HFFc6 (cell line): ENCODE results near the gene LRRN3. TPM values are rescaled to one million over a fixed set of nuclear protein-coding genes. Genes with fewer than 3 reads are reported as not detected.

Experiments used
- DNase-seq: peaks from one replicate; pipeline ENCODE4 v3.0.0-alpha.2; 2018
- H3K27ac Mint-ChIP-seq: 2 replicates; pipeline ENCODE4 v1.8.0; 2020; ENCODE audit warnings: mild to moderate bottlenecking, mixed read lengths
- H3K27me3 Mint-ChIP-seq: 2 replicates; pipeline ENCODE4 v1.8.0; 2021; ENCODE audit warnings: mild to moderate bottlenecking, moderate library complexity, mixed read lengths; ENCODE audit not compliant: insufficient read depth
- H3K36me3 Mint-ChIP-seq: 2 replicates; pipeline ENCODE4 v1.8.0; 2021; ENCODE audit warnings: low read depth, mixed read lengths
- H3K4me1 Mint-ChIP-seq: 2 replicates; pipeline ENCODE4 v1.8.0; 2020; ENCODE audit warnings: low read depth, mixed read lengths
- H3K4me3 Mint-ChIP-seq: 2 replicates; pipeline ENCODE4 v1.8.0; 2020; ENCODE audit warnings: mild to moderate bottlenecking, moderate library complexity, mixed read lengths
- H3K9me3 Mint-ChIP-seq: 2 replicates; pipeline ENCODE4 v1.8.0; 2020; ENCODE audit warnings: mild to moderate bottlenecking, mixed read lengths
- CTCF ChIP-seq: fragments of 200-600 bp; sonication (generic); IDR thresholded peaks from 2 replicates; pipeline ENCODE4 v1.5.0; 2021; ENCODE audit warnings: antibody characterized with exemption, mild to moderate bottlenecking
- total RNA-seq, 6 experiments: library from RNA; stranded (reverse); fragmentation: NEBNext Ultra II Directional; extraction: Animal tissue kit (Norgen Biotek cat#: 25700); gene quantifications; 2 replicates in 1 of 6; 3 replicates in 5 of 6; pipeline ENCODE4 v1.2.3, GENCODE V29; 2021

The LRRN3 gene
- total RNA-seq, 6 experiments from 2014 or later: 13.7 to 42.0 (median 35.5) TPM

GRCh38 chr7:111162692-111163091 lies 71.8 kb downstream of the LRRN3 start:
- no peak for DNase-seq
- H3K4me1 Mint-ChIP-seq: peaks cover 41% of the 10 kb centered on the region
- TF ChIP-seq CTCF: no peak

GRCh38 chr7:111164442-111164841 lies 73.5 kb downstream of the LRRN3 start:
- no peak for DNase-seq
- no peaks in the 10 kb centered on the region for H3K9me3 Mint-ChIP-seq
- no peak for TF ChIP-seq CTCF
- peaks cover 34% of the 10 kb centered on the region for H3K4me1 Mint-ChIP-seq
- H3K4me3 Mint-ChIP-seq: no peak overlapping the region
- peaks cover 5% of the 10 kb centered on the region; the same call in 1 of the 2 replicates for H3K36me3 Mint-ChIP-seq
- no peak overlapping the region for H3K27ac Mint-ChIP-seq
- no peaks in the 10 kb centered on the region; the same call in 1 of the 2 replicates for H3K27me3 Mint-ChIP-seq

More at GRCh38 chr7:111162692-111163091, 71.8 kb downstream of the LRRN3 start:
- H3K27ac Mint-ChIP-seq: no peak overlapping the region
- no peak overlapping the region for H3K4me3 Mint-ChIP-seq
- peaks cover 5% of the 10 kb centered on the region; the same call in 1 of the 2 replicates for H3K36me3 Mint-ChIP-seq
- H3K27me3 Mint-ChIP-seq: no peaks in the 10 kb centered on the region; the same call in 1 of the 2 replicates
- no peaks in the 10 kb centered on the region for H3K9me3 Mint-ChIP-seq

GRCh38 chr7:111168182-111168581 lies 77.3 kb downstream of the LRRN3 start:
- peaks cover 12% of the 10 kb centered on the region for H3K4me1 Mint-ChIP-seq
- H3K9me3 Mint-ChIP-seq: no peaks in the 10 kb centered on the region
- no peak overlapping the region for H3K4me3 Mint-ChIP-seq
- no peak for TF ChIP-seq CTCF
- no peak overlapping the region for H3K27ac Mint-ChIP-seq
- no peaks in the 10 kb centered on the region; the same call in 1 of the 2 replicates for H3K27me3 Mint-ChIP-seq
- H3K36me3 Mint-ChIP-seq: no peaks in the 10 kb centered on the region
- no peak for DNase-seq

- TF ChIP-seq CTCF: no peak
- no peaks in the 10 kb centered on the region for H3K36me3 Mint-ChIP-seq
- no peaks in the 10 kb centered on the region for H3K4me1 Mint-ChIP-seq
- DNase-seq: no peak
- H3K9me3 Mint-ChIP-seq: no peaks in the 10 kb centered on the region
- H3K4me3 Mint-ChIP-seq: no peak overlapping the region
- no peak overlapping the region for H3K27ac Mint-ChIP-seq
- H3K27me3 Mint-ChIP-seq: no peaks in the 10 kb centered on the region
Observed at GRCh38 chr7:111172564-111173257, 81.8 kb downstream of the LRRN3 start.

GRCh38 chr7:111173528-111173927 lies 82.6 kb downstream of the LRRN3 start:
- Mint-ChIP-seq H3K36me3 (peaks cover under 1% of the 10 kb centered on the region), H3K4me3 (no peak overlapping the region), H3K27me3 (no peaks in the 10 kb centered on the region), H3K9me3 (no peaks in the 10 kb centered on the region), H3K4me1 (no peaks in the 10 kb centered on the region), H3K27ac (no peak overlapping the region)
- TF ChIP-seq CTCF: no peak
- DNase-seq: no peak
